Activated CD8-positive, alpha-beta T cell treated with anti-CD3 and anti-CD28 coated beads for 36 hours (primary cell): ENCODE results near the gene TMEM74B. TPM values are rescaled to one million over a fixed set of nuclear protein-coding genes. Genes with fewer than 3 reads are reported as not detected.

ENCODE experiments used
- ATAC-seq: fragments of 200-7000 bp; cut with Tn5 transposase; one replicate; pipeline ENCODE4 v1.10.0; 2021; ENCODE audit warnings: mild to moderate bottlenecking, moderate library complexity
- CTCF ChIA-PET: fragments of 350-600 bp; sonication (Branson Sonifier 250); formaldehyde crosslinking; loops from one replicate; lab custom pipeline; 2021; ENCODE audit warnings: antibody characterized with exemption; lab: Charles Lee
- POLR2A ChIA-PET: fragments of 350-600 bp; sonication (Branson Sonifier 250); formaldehyde crosslinking; loops from one replicate; lab custom pipeline; 2021; ENCODE audit warnings: antibody characterized with exemption; lab: Charles Lee
- DNase-seq: peaks from one replicate; pipeline ENCODE4 v3.0.0-alpha.2; 2020
- H3K27ac Mint-ChIP-seq: one replicate; pipeline ENCODE4 v1.8.0; 2021; ENCODE audit warnings: mild to moderate bottlenecking, mixed read lengths
- H3K27me3 Mint-ChIP-seq: one replicate; pipeline ENCODE4 v1.8.0; 2021; ENCODE audit warnings: mixed read lengths
- H3K36me3 Mint-ChIP-seq: one replicate; pipeline ENCODE4 v1.8.0; 2021; ENCODE audit warnings: low read depth, mixed read lengths
- H3K4me1 Mint-ChIP-seq: one replicate; pipeline ENCODE4 v1.8.0; 2021; ENCODE audit warnings: low read depth, mixed read lengths
- H3K4me3 Mint-ChIP-seq: one replicate; pipeline ENCODE4 v1.8.0; 2021; ENCODE audit warnings: mild to moderate bottlenecking, moderate library complexity, mixed read lengths
- H3K9me3 Mint-ChIP-seq: one replicate; pipeline ENCODE4 v1.8.0; 2021; ENCODE audit warnings: mixed read lengths
- intact Hi-C: fragments of 100-400 bp; cut with micrococcal nuclease; formaldehyde crosslinking; loops from one replicate; pipeline ENCODE4 v1.10.0; 2022
- total RNA-seq, 2 experiments: library from RNA; stranded (reverse); gene quantifications; one replicate each; pipeline ENCODE4 v1.2.3, GENCODE V29; 2021
- TF ChIP-seq, protein P1 (sequence below): fragments of 200-600 bp; IDR thresholded peaks from one replicate; pipeline ENCODE4 v1.8.0; 2022; ENCODE audit warnings: antibody characterized with exemption, mild to moderate bottlenecking

The TMEM74B gene
- total RNA-seq, 2 experiments from 2014 or later, result 1.8 to 2.2 TPM

DNA sequence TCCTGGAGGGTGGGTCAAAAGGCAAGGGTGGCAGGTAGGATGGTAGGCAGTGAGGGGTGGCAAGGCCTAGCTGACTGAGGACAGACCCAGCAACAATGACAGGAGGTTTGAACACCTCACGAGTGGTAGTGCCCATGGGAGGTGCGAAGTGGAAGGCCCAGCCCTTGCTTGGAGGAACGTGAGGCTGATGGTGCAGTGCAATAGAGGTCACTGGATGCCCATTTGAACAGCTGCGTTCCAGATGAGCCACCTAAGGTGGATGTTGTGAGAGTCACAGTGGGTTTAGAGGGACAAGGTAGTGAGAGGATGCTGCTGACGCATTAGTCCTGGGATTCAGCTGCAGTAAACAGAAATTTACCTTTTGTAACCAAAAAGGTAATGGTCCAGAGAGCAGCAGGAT lies 15.6 kb downstream of the TMEM74B start:
- H3K4me1 Mint-ChIP-seq, result no peaks in the 10 kb centered on the region
- intact Hi-C loops, result no loop called here
- ATAC-seq (no peak), DNase-seq (no peak)
- no peak overlapping the region for H3K4me3 Mint-ChIP-seq
- H3K27me3 Mint-ChIP-seq, result no peaks in the 10 kb centered on the region
- H3K9me3 Mint-ChIP-seq, result no peaks in the 10 kb centered on the region
- peaks cover 51% of the 10 kb centered on the region for H3K36me3 Mint-ChIP-seq
- TF ChIP-seq, protein P1, sequence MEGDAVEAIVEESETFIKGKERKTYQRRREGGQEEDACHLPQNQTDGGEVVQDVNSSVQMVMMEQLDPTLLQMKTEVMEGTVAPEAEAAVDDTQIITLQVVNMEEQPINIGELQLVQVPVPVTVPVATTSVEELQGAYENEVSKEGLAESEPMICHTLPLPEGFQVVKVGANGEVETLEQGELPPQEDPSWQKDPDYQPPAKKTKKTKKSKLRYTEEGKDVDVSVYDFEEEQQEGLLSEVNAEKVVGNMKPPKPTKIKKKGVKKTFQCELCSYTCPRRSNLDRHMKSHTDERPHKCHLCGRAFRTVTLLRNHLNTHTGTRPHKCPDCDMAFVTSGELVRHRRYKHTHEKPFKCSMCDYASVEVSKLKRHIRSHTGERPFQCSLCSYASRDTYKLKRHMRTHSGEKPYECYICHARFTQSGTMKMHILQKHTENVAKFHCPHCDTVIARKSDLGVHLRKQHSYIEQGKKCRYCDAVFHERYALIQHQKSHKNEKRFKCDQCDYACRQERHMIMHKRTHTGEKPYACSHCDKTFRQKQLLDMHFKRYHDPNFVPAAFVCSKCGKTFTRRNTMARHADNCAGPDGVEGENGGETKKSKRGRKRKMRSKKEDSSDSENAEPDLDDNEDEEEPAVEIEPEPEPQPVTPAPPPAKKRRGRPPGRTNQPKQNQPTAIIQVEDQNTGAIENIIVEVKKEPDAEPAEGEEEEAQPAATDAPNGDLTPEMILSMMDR, result no peak
- ChIA-PET CTCF (no interaction called here), POLR2A (no interaction called here)
- no peak overlapping the region for H3K27ac Mint-ChIP-seq

DNA sequence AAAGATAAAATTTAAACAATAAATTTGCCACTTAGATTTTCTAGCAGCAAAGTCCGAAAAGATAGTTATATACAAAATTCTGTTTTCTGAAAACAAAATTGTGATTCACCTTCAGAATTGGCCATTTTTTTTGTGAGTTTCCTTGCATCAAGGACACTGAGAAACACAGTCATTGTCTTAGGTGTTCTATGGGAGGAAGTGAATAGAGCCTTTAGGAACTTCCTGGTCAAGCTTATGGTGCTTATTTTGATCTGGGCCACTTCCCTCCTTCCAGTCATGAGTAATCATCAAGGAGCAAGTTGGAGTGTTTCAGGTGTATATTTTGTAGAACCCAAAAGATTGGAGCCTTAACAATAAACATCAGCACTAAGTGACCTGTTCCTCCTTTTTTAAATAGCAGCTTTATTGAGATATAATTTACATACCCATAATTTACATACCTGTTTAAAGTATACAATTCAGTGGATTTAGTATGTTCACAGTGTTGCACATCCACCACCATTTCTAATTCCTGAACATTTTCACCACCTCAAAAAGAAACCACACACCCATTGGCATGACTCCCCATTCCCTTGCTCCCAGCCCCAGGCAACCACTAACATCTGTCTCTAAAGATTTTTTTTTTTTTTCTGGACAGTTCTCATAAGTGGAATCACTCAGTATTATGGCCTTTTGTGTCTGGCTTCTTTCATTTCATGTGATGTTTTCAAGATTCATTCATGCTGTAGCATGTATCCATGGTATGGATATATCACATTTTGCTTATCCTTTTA lies 17.6 kb downstream of the TMEM74B start:
- intact Hi-C loops, result no loop called here
- ChIA-PET POLR2A (interaction anchor here (0.6 kb wide), 1 partner anchor 282 kb away, joined by 4 read pairs; no protein-coding TSS in a partner anchor), CTCF (no interaction called here)
- Mint-ChIP-seq H3K4me3 (no peak overlapping the region), H3K27me3 (no peaks in the 10 kb centered on the region), H3K9me3 (no peaks in the 10 kb centered on the region), H3K27ac (peak overlapping the region; percentile 34), H3K36me3 (peaks cover 58% of the 10 kb centered on the region), H3K4me1 (no peaks in the 10 kb centered on the region)
- ATAC-seq (no peak), DNase-seq (no peak)
- TF ChIP-seq, protein P1, result no peak

DNA sequence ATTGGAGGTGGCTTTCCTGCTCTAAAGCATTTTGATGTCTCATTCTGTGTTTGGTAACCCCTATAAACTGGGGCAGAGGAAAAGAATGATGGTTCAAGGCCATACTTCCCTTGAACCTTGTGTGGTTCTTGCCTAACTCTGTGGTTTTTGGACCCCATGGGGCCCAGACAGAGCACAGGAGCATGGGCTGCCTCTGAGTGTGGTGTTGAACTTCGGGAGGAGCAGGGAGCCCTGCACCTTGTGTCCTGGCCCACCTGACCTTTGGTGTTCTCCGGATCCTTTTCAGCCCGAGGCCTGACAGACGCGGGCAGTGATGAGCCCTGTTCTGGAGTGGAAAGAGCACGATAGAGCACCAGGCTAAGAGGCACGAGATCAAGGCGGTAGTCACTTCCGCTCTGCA lies 18.8 kb downstream of the TMEM74B start:
- Mint-ChIP-seq H3K4me3 (no peak overlapping the region), H3K4me1 (no peaks in the 10 kb centered on the region), H3K9me3 (no peaks in the 10 kb centered on the region), H3K27ac (no peak overlapping the region), H3K36me3 (peaks cover 62% of the 10 kb centered on the region), H3K27me3 (no peaks in the 10 kb centered on the region)
- ATAC-seq (no peak), DNase-seq (no peak)
- POLR2A ChIA-PET, result no interaction called here
- intact Hi-C loops, result no loop called here
- TF ChIP-seq, protein P1, result no peak
- CTCF ChIA-PET, result no interaction called here

DNA sequence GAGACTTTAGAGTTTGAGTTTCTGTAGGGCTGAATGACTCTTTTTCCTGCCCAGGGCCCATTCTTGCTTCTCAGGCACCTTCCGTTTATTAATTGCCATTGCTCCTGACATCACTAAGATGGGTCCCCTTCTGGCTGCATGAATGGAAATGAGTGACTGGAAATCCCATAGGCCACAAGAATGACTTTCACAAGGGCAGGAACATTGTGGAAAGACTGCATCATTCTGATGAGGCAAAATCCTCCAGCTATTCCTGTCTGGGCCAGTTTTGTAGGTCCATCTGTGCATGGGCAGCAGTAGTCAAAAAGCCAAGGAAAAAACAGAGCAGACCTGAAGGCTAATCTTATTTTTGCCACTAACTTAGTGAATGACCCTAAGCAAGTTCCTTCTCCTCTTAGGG lies 19.3 kb downstream of the TMEM74B start:
- CTCF ChIA-PET, result no interaction called here
- POLR2A ChIA-PET, result no interaction called here
- TF ChIP-seq, protein P1, result no peak
- DNase-seq (no peak), ATAC-seq (no peak)
- no peaks in the 10 kb centered on the region for H3K9me3 Mint-ChIP-seq
- no peak overlapping the region for H3K4me3 Mint-ChIP-seq
- no peak overlapping the region for H3K27ac Mint-ChIP-seq
- H3K4me1 Mint-ChIP-seq, result no peaks in the 10 kb centered on the region
- intact Hi-C loops, result no loop called here
- no peaks in the 10 kb centered on the region for H3K27me3 Mint-ChIP-seq
- peaks cover 66% of the 10 kb centered on the region for H3K36me3 Mint-ChIP-seq

DNA sequence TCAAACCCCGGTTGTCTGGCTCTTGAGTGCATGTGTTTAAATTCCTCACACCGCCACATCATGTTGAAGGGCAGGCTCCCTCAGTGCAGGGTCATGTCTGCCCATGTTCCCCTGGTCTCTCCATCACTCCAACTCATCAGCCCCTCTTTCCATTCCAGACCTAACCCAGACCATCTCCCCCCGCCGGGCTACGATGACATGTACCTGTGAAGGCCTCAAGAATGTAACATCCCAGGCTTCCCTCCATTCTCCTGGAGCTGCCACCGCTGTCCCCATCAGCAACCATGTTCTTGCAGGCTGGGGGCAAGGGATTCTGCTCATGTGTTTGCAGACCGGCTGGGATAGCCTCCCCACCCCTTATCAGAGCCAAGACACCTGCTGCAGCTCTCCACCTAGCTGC lies 19.9 kb downstream of the TMEM74B start:
- ATAC-seq (no peak), DNase-seq (no peak)
- Mint-ChIP-seq H3K36me3 (peaks cover 62% of the 10 kb centered on the region), H3K27ac (no peak overlapping the region), H3K9me3 (no peaks in the 10 kb centered on the region), H3K27me3 (no peaks in the 10 kb centered on the region), H3K4me1 (no peaks in the 10 kb centered on the region), H3K4me3 (no peak overlapping the region)
- TF ChIP-seq, protein P1, result no peak
- ChIA-PET POLR2A (no interaction called here), CTCF (no interaction called here)
- intact Hi-C loops, result no loop called here
